MG63 (cell line): Measurements from ENCODE around the gene RAB33B. TPM values are rescaled to one million over a fixed set of nuclear protein-coding genes. Genes with fewer than 3 reads are reported as not detected.
A peak's percentile ranks its signal among the peaks of the same experiment; 100 is the strongest.

Source experiments
- DNase-seq: peaks from one replicate; pipeline ENCODE4 v3.0.0-alpha.2; 2020
- H3K27me3 ChIP-seq: fragments of 250-450 bp; sonication (Bioruptor Pico); 2 replicates; pipeline ENCODE4 v1.5.1; 2020; ENCODE audit warnings: mild to moderate bottlenecking, moderate library complexity
- H3K36me3 ChIP-seq: fragments of 250-450 bp; sonication (Bioruptor Pico); 2 replicates; pipeline ENCODE4 v1.5.1; 2020; ENCODE audit warnings: mild to moderate bottlenecking, moderate library complexity
- H3K4me3 ChIP-seq: fragments of 250-450 bp; sonication (Bioruptor Pico); 2 replicates; pipeline ENCODE4 v1.5.1; 2020; ENCODE audit warnings: mild to moderate bottlenecking, moderate library complexity
- H3K9me3 ChIP-seq: fragments of 250-450 bp; sonication (Bioruptor Pico); 2 replicates; pipeline ENCODE4 v1.5.1; 2020; ENCODE audit warnings: mild to moderate bottlenecking, moderate library complexity
- total RNA-seq: library from RNA; depleted of rRNA; stranded (reverse); fragments of >200 nt; shearing (Covaris generic); gene quantifications from 2 replicates; pipeline ENCODE4 v1.2.3, GENCODE V29; 2014; ENCODE audit warnings: low replicate concordance; rRNA removed

The RAB33B gene
- total RNA-seq, 1 experiment from 2014 or later: 5.1 TPM

- H3K4me3 ChIP-seq: no peak overlapping the region
- peaks cover 8% of the 10 kb centered on the region for H3K36me3 ChIP-seq
- H3K27me3 ChIP-seq: no peaks in the 10 kb centered on the region
- DNase-seq: peak; percentile 3
- H3K9me3 ChIP-seq: no peaks in the 10 kb centered on the region
Observed at GRCh38 chr4:139523076-139523475, 69.2 kb downstream of the RAB33B start.

GRCh38 chr4:139524062-139524631, 70.2 kb downstream of the RAB33B start:
- Histone ChIP-seq H3K4me3 (no peak overlapping the region), H3K9me3 (no peaks in the 10 kb centered on the region), H3K27me3 (no peaks in the 10 kb centered on the region), H3K36me3 (peaks cover 8% of the 10 kb centered on the region)
- DNase-seq: no peak

- Histone ChIP-seq H3K9me3 (no peaks in the 10 kb centered on the region), H3K27me3 (no peaks in the 10 kb centered on the region), H3K4me3 (no peak overlapping the region), H3K36me3 (peaks cover 6% of the 10 kb centered on the region)
- DNase-seq: no peak
Observed at GRCh38 chr4:139525414-139525813, 71.5 kb downstream of the RAB33B start.

Other genes with a start within 250 kb of the RAB33B start
- gene MGARP, start 173.9 kb upstream of the RAB33B start, total RNA-seq: 105 and 125 TPM in 2 replicates
- 16.6 and 30.7 TPM in 2 replicates for gene NAA15, start 152.6 kb upstream of the RAB33B start, total RNA-seq
- 90.1 and 98.2 TPM in 2 replicates for gene NDUFC1, start 151.6 kb upstream of the RAB33B start, total RNA-seq
- 23.0 and 28.2 TPM in 2 replicates for gene SETD7, start 102.1 kb downstream of the RAB33B start, total RNA-seq
- gene MGST2, start 211.7 kb downstream of the RAB33B start, total RNA-seq: 2.3 and 10.5 TPM in 2 replicates